ENCODE results near the gene GLE1. TPM values are rescaled to one million over a fixed set of nuclear protein-coding genes. Genes with fewer than 3 reads are reported as not detected.

GLE1 gene, protein sequence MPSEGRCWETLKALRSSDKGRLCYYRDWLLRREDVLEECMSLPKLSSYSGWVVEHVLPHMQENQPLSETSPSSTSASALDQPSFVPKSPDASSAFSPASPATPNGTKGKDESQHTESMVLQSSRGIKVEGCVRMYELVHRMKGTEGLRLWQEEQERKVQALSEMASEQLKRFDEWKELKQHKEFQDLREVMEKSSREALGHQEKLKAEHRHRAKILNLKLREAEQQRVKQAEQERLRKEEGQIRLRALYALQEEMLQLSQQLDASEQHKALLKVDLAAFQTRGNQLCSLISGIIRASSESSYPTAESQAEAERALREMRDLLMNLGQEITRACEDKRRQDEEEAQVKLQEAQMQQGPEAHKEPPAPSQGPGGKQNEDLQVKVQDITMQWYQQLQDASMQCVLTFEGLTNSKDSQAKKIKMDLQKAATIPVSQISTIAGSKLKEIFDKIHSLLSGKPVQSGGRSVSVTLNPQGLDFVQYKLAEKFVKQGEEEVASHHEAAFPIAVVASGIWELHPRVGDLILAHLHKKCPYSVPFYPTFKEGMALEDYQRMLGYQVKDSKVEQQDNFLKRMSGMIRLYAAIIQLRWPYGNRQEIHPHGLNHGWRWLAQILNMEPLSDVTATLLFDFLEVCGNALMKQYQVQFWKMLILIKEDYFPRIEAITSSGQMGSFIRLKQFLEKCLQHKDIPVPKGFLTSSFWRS
- total RNA-seq, result 12.3 TPM

DNA sequence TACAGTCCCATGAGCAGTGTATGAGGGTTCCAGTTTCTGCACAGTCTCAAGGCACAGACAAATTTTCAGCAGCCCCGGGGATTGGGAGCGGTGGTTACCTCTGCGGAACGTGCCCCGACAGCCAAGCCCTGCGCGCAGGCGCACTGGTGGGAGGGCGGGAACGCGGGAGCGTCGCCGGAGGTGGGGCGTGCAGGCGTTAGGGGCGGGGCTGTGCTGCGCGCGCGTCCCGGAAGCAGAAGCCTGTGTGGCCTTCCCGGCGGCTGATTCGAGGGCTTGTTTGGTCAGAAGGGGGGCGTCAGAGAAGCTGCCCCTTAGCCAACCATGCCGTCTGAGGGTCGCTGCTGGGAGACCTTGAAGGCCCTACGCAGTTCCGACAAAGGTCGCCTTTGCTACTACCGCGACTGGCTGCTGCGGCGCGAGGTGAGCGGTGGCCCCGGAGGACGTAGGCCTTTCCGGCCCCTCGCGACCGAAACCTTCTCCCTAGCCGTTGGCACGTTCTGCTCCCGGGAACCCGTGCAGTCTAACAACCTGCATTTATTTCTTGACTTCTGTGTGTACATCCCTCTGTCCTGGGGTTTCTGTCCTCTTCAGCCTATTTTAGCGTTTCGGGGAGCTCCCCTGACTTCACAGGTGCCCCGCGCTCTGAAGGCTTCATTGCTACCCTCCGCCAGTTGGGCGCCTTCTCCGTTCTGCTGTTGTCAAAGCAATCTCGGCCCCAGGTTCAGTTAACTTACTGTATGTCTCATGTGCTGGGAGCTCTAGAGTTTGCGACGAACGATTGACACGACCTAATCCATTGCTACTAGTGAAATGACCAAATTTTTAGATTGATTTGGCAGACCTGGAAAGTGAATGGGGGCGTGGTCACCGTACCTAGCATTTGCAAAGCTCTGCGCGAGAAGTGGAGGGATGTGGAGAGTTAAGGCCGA lies at the start of gene GLE1:
TSS of gene GLE1 (plus strand) at position 235 of the 929 bp plus-strand sequence. CDS start at position 322, 87 bp downstream.
- peak; percentile 97 for ATAC-seq
- peak; percentile 97 for DNase-seq (ENCODE audit: low spot score)

DNA sequence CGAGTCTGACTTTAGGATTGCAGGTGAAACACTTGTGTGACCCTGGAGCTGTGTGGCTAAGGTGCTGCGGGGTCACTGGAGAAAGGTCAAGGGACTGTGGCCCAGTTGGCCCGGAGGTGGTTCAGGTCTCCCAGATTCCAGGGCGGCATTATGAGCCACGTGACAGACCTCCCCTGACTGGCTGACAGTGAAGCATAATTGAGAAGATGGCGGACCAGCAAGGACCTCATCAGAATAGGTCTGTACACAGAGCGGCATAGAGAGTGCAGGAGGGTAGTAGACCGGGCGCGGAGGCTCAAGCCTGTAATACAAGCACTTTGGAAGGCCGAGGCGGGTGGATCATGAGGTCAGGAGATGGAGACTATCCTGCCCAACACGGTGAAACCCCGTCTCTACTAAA lies 49.5 kb upstream of the GLE1 start:
- ATAC-seq (no peak), DNase-seq (ENCODE audit: low spot score) (no peak)

DNA sequence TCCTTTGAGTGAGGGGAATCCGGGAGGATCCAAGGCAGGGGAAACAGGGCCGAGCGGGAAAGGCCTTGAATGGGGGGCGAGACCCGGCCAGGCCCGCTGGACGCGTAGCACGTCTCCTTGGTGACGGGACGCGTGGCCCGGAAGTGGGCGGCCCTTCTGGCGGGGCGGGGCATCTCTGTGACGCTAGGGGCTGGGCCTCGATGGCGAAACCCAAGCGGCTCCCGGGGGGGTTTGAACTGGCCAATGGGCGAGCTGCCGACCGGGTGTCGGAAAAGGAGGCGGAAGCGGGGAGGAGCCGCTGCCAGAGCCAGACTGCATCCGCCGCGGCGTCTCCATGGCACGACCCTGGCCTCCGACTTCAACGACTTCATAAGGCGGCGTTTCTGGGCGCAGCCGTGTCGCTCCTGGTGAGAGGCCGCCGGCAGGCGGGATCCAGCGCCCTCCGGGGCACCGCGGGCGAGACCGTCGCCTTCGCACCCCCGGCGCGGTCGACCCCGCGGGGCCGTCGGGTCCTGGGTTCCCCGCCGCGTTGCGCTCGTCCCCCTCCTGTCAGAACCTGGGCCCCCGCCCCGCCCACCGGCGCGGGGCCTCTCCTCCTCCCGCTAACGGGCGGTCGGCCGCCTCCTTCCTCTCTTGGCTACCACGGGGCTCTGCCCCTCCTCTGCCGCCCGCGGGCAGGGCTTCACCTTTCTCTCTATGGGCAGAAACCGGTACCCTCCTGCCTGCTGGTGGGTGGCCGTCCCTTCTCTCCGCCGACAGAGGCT lies 48.5 kb upstream of the GLE1 start, which contains the start of gene ODF2:
TSS of gene ODF2 (plus strand) at position 158 of the 764 bp plus-strand sequence. CDS start at position 244, 86 bp downstream.
- peak; percentile 98 for DNase-seq (ENCODE audit: low spot score)
- ATAC-seq, result peak; percentile 96

DNA sequence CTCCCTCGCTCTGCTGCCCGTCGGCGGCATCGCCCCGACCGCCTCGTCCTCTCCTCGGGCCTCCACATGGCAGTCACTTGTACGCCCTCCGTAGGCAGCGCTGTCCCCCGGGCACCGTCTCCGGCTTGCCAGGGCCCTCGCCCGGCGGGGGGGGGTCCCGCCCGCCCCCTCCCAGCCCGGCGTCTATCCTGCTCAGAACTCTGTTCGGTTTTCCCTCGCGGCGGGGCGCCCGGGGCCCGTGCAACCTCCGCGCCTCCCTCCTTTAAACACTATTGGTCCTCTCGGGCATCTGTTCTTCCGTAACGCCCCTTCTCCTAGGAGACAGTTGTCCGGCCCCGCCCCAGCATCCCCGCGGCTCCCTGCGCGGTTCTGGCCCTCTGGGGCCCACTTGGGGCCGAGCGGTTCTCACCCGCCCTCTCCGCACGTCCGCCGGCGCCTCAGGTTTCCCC lies 47.9 kb upstream of the GLE1 start:
- peak; percentile 75 for ATAC-seq
- peak; percentile 65 for DNase-seq (ENCODE audit: low spot score)

DNA sequence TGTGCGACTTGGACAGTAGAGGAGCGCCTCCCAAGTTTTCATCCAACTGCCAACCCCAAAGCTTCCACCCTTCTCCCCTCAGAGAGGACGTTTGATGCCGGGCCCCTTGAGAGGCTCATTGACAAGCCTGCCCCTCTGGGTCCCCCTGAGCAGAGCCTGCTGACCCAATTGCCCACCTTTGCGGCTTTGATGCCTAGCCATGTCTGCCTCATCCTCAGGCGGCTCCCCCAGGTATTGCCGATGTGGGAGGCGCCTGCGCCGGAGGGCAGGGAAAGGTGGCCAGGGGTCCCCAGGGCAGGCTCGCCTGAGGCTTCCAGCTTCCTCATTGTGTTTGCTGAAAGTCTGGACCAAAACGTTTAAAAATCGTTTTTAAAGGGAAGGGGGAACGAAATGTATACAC lies 47.3 kb upstream of the GLE1 start:
- DNase-seq (ENCODE audit: low spot score) (no peak), ATAC-seq (no peak)

DNA sequence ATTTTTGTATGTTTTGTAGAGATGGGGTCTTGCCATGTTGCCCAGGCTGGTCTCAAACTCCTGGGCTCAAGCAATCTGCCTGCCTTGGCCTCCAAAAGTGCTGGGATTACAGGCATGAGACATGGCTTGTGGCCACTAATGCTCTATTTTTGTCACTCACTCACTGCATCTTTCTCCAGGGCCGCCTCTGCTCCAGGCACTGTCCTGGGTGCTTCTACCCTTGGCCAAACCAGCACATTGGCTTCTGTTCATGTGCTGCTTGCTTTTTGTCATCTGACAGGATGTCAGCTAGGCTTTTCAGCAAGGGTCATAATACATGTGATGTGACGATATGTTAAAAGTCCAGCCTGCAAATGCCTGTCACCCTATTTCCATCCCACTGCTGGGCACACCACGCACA lies 45.5 kb upstream of the GLE1 start:
- ATAC-seq (no peak), DNase-seq (ENCODE audit: low spot score) (no peak)

DNA sequence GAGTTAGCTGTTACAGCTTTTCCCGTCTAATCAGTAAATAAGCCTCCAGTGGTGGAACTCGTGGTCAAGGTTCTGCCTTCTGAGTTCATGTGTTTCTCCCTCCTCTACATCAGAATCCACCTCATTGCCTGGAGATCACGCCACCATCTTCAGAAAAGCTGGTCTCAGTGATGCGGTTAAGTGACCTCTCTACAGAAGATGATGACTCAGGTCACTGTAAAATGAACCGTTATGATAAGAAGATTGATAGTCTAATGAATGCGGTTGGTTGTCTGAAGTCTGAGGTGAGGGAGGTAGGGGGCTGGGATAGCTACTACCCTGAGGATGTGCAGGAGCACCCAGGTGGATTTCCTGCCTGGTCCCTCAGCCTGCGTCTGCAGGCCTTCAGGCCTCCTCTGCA lies 35.4 kb upstream of the GLE1 start:
- no peak for ATAC-seq
- no peak for DNase-seq (ENCODE audit: low spot score)

DNA sequence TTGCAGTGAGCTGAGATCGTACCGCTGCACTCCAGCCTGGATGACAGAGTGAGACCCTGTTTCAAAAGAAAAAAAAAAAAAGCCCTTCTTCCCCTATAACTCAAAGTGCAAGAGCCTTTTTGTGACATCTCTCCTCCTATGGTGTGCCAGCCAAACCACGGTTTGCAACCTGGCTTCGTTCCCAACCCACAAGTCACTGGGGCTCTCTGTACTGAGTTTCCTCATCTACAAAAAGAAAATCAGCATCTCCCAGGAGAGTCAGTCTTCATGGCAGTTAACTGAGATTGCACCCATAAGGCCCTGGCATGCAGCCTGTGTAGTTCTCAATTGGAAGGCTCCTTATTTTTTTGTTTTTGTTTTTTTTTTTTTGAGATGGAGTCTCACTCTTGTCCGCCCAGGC lies 34.0 kb upstream of the GLE1 start:
- no peak for ATAC-seq
- no peak for DNase-seq (ENCODE audit: low spot score)

DNA sequence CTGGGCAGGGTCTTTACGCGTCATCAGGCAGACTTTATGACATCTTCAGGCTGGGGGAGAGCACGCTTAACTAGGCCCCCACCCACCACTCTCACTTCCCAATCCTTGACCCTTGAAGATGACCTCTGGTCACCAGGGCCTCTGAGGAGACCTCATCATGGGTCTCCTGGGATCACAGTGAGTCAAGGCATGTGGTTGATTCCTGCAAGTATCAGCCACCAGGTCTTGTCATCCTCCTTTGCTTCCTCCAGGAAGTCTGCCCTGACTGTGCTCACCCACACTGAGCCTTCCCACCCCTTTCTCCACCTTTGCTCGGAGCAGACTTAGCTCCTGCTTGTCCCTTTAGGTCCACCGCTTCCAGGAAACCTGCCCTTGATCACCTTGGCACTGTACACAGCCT lies 31.4 kb upstream of the GLE1 start:
- DNase-seq (ENCODE audit: low spot score) (no peak), ATAC-seq (no peak)

DNA sequence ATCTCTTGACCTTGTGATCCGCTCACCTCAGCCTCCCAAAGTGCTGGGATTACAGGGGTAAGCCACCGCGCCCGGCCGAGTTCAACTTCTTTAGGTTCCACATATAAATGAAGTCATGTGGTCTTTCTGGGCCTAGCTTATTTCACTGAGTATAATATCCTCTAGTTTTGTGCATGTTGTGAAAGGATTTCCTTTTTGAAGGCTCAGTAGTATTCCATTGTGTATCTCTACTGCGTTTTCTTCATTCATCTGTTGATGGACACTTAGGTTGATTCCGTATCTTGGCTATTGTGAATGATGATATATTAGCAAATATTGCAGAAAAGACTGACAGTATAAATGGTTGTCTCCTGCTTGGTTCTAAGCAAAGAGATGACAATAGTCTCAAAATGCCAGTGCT lies 28.7 kb upstream of the GLE1 start:
- ATAC-seq (no peak), DNase-seq (ENCODE audit: low spot score) (no peak)

DNA sequence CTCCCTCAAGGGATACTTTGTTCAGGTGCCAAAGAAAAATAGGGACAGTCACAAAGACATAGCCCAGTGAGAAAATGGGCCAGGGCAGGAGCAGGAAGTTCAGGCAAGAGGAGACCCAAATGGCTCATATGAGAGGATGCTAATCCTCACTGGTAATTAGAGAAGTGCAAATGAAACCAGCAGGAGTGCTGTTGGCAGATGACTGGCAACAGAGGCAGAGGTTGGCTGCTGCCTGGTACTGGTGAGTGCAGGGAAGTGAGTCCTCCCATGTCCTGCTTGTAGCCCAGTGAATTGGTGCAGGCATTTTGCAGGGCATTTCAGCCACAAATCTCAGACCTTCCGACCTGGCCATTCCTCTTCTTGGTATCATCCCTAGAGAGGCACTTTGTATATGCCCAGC lies 25.3 kb upstream of the GLE1 start:
- ATAC-seq, result no peak
- DNase-seq (ENCODE audit: low spot score), result no peak

DNA sequence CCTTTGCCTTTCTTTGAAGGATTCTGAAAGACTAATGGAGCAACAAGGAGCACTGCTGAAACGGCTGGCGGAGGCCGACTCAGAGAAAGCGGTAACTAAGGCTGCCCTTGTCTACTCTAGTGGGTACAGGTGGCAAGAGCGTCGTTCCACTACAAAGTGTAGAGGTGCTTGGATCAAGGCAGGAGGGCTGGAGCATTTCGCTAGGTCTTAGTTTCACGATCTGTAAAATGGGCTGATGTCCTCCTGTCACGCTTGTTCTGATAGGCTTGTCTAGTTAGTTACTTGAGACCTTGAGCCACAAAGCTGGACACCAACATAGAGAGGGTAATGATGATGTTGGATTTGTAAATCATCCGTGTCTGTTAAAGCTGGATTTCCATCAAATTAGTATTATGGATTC lies 23.0 kb upstream of the GLE1 start:
- no peak for DNase-seq (ENCODE audit: low spot score)

DNA sequence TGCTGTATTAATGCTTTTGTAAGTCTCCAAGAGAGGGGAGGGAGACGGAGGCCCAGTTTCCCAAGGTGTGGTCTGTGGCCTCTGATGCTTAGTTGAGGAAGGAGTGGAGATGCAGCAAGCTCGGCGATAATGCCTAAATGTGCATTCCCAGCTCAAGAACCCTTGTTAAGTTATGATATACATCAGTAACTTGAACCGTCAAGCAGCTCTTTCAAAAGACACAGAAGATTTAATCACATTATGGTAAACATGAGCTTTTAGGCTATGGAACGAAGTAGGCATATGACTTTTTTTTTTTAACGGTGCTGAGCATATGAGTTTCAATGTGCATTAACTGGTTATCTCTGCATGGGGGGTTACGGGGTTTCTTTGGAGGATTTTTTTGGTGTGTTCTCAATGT lies 22.3 kb upstream of the GLE1 start:
- DNase-seq (ENCODE audit: low spot score) (no peak), ATAC-seq (no peak)

More for the DNA sequence above, 23.0 kb upstream of the GLE1 start:
- ATAC-seq, result no peak

DNA sequence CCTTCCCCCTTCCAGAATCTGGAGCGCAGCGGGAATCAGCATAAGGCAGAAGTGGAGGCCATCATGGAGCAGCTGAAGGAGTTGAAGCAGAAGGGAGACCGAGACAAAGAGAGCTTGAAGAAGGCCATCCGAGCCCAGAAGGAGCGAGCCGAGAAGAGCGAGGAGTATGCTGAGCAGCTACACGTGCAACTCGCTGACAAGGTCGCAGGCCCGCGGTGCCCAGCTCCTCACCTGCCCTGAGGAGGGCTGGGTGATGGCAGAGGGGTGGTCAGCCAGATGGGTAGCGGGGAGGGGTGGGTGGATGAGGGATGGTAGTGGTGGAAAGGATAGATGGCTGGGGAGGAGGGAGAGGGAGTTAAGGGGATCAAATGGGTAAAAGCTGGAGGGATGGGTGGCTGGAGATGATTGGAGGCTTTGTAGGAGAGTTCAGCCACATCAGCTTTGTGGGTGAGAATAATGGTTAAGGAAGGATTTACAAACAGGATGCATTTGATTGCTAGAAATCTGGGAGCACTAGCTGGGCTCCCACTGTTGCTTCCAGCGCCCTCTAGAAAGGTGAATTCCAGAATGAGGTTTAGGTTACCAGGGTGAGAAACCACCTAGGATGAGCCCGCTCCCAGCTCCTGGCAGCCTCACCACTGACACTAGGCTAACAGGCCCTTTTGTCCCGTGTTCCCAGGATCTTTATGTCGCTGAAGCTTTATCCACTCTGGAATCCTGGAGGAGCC lies 19.7 kb upstream of the GLE1 start:
- no peak for DNase-seq (ENCODE audit: low spot score)
- ATAC-seq, result no peak

DNA sequence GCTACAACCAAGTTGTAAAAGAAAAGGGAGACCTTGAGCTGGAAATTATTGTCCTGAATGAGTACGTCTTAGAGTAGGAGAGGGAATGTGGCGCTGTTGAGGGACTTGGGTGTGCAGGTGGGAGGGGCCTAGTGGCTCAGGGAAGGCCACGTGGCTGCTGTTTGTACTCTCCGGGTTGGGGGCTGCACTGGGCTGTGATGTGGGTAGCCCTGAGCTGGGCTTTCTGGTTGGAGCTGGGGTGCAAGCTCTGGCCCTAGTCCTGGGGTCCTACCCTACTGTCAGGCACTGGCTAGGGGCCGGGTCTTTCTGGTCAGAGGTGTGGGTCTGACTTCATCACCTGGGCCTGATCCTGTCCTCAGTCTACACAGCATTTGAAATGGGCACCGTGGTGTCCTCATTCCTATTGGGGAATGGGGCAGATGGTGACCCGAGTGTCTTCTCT lies 19.1 kb upstream of the GLE1 start:
- DNase-seq (ENCODE audit: low spot score), result no peak
- ATAC-seq, result no peak

DNA sequence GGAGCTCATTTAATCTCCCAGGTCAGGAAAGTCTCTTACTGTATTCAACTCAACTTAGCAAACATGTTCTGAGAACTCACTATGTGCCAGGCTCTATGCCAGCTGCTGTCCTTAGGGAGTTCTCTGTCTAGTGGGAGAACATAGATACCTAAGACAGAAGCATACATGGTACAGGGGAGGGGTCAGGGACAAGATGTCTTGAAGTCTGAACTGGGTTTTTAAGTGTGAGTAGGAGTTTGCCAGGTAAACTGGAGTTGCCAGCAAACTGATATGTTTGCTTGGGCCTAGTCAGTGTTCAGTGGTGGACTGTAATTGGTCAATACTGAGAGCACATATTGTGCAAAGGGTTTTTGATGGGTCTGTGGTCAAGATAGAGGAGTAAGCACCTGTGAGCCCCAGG lies 18.3 kb upstream of the GLE1 start:
- DNase-seq (ENCODE audit: low spot score), result no peak

DNA sequence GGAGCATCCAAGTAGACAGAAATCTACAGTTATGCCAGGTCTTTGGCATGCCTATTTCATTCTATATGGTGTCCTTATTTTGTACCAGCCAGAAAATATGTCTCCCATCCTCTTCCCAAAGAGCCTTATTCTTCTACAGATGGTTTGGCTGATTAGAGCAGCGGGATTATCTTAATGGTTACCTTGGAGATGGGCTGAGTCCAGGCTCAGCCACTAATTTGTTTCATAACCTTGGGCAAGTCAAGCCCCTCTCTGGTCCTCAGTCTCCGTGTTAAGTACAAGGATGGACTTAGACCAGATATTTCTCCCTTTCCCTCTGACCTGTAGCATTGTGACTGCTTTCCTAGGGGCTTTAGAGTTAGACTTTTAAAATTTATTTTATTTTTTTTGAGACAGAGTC lies 11.1 kb upstream of the GLE1 start:
- no peak for DNase-seq (ENCODE audit: low spot score)
- no peak for ATAC-seq

More for the DNA sequence above, 18.3 kb upstream of the GLE1 start:
- ATAC-seq, result no peak

DNA sequence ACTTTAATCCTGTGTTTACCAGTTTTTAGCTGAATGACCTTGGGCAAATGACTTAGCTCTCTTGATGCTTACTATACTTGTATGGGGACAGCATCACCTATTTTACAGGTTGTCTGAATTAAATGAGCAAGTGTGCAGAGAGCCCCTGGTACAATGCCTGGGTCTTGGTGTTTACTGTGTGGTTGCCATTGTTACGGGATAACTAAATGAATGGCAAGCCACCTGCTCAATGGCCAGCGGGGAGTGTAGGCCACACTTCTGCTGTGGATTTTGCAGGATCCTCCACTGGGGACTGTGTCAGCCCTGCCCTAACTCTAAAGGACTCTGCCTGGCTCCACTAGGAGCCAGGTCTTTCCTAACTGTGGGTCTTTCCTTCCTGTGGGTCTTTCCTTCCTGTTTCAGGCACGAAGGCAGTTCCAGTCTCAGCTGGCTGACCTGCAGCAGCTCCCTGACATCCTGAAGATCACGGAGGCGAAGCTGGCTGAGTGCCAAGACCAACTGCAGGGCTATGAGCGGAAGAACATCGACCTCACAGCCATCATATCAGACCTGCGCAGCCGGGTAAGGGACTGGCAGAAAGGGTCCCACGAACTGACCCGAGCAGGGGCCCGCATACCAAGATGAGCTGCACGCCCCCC lies 10.3 kb upstream of the GLE1 start:
- DNase-seq (ENCODE audit: low spot score), result peak; percentile 75
- ATAC-seq, result peak; percentile 64

DNA sequence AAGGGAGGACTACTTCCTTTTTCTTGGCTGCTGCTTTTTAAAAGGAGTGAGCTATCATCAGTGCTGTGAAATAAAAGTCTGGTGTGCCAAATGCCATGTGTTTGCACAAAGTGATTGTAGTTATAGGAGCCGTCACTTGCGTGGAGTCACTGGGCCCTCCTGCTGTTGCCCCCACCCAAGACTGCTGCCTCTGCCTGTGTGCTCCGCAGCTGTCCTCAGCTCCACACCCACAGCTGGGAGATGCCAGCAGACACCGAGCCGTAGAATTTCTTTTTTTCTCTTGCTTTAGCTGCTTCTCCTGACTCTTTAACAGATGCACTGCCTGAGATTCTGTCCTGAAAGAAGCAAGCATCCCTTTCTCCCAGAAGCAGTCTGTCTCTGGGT lies 9.8 kb upstream of the GLE1 start:
- ATAC-seq (no peak), DNase-seq (ENCODE audit: low spot score) (no peak)

Data from left lobe of liver (tissue), 2 donors.